AG09319 (cell line): ENCODE measurements around the gene RFTN1.
A peak's percentile ranks its signal among the peaks of the same experiment; 100 is the strongest.

Experiments used
- DNase-seq: peaks from one replicate; pipeline ENCODE4 v3.0.0-alpha.2; 2010; ENCODE audit warnings: low read depth; ENCODE audit errors: extremely low read depth
- TF ChIP-seq, protein P1 (sequence below): IDR thresholded peaks from 2 replicates; pipeline ENCODE4 v1.5.1; 2011; ENCODE audit warnings: low read depth, mild to moderate bottlenecking, inconsistent platforms, low read length, moderate library complexity

RFTN1 gene

GRCh38 chr3:16455966-16456365 is 57.5 kb downstream of the RFTN1 start:
- no peak for DNase-seq
- TF ChIP-seq, protein P1, sequence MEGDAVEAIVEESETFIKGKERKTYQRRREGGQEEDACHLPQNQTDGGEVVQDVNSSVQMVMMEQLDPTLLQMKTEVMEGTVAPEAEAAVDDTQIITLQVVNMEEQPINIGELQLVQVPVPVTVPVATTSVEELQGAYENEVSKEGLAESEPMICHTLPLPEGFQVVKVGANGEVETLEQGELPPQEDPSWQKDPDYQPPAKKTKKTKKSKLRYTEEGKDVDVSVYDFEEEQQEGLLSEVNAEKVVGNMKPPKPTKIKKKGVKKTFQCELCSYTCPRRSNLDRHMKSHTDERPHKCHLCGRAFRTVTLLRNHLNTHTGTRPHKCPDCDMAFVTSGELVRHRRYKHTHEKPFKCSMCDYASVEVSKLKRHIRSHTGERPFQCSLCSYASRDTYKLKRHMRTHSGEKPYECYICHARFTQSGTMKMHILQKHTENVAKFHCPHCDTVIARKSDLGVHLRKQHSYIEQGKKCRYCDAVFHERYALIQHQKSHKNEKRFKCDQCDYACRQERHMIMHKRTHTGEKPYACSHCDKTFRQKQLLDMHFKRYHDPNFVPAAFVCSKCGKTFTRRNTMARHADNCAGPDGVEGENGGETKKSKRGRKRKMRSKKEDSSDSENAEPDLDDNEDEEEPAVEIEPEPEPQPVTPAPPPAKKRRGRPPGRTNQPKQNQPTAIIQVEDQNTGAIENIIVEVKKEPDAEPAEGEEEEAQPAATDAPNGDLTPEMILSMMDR: no peak

GRCh38 chr3:16455001-16455400 is 58.5 kb downstream of the RFTN1 start:
- no peak for DNase-seq
- TF ChIP-seq, protein P1: no peak

- TF ChIP-seq, protein P1: no peak
- DNase-seq: no peak
These were observed 61.2 kb downstream of the RFTN1 start for GRCh38 chr3:16452261-16452660.

DNA sequence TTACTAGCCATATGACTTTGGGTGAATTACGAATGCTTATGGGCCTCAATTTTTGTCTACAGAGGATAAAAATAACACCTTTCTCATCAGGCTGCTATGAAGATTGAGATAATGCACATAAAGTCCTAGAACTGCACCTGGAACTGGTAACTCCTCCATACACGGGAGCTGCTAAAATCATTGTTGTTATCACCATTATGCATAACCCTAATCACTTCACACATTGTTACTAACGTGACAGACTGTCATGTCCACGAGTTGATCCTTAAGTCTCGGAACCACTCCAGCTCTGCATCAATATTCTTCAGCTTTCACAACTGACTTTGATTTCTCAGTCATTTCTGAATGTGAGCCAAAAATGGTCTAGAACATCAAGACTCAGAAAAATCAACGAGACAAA is 64.1 kb downstream of the RFTN1 start:
- TF ChIP-seq, protein P1: no peak
- DNase-seq: no peak

GRCh38 chr3:16448639-16449070 is 64.8 kb downstream of the RFTN1 start:
- DNase-seq: peak; percentile 83
- TF ChIP-seq, protein P1: no peak

- TF ChIP-seq, protein P1: no peak
- DNase-seq: no peak
These were observed 66.4 kb downstream of the RFTN1 start for GRCh38 chr3:16447135-16447534.

- no peak for DNase-seq
- TF ChIP-seq, protein P1: no peak
These were observed 69.2 kb downstream of the RFTN1 start for GRCh38 chr3:16444344-16444743.
